Hepatocyte (in vitro differentiated cells): Measurements from ENCODE around the gene STAT4. TPM values are rescaled to one million over a fixed set of nuclear protein-coding genes. Genes with fewer than 3 reads are reported as not detected.

Experiments used
- DNase-seq: peaks from one replicate; pipeline ENCODE4 v3.0.0-alpha.2; 2016; ENCODE audit warnings: low spot score
- H2AFZ ChIP-seq: fragments of 200-600 bp; sonication (generic); 2 replicates; pipeline ENCODE4 v1.6.0; 2016; ENCODE audit warnings: antibody characterized with exemption, mild to moderate bottlenecking
- H3K27ac ChIP-seq: fragments of 200-600 bp; sonication (generic); 2 replicates; pipeline ENCODE4 v1.5.1; 2016; ENCODE audit warnings: mild to moderate bottlenecking
- H3K27me3 ChIP-seq: fragments of 200-600 bp; sonication (generic); 2 replicates; pipeline ENCODE4 v1.6.1; 2016
- H3K36me3 ChIP-seq: fragments of 200-600 bp; sonication (generic); replicated peaks from 2 replicates; pipeline ENCODE4 v1.5.1; 2016; ENCODE audit warnings: low read depth; ENCODE audit not compliant: insufficient read depth
- H3K4me1 ChIP-seq: fragments of 200-600 bp; sonication (generic); 2 replicates; pipeline ENCODE4 v1.5.1; 2016; ENCODE audit warnings: mild to moderate bottlenecking, moderate library complexity; ENCODE audit not compliant: insufficient read depth
- H3K4me2 ChIP-seq: fragments of 200-600 bp; sonication (generic); 2 replicates; pipeline ENCODE4 v1.6.0; 2016
- H3K4me3 ChIP-seq: fragments of 200-600 bp; sonication (generic); 2 replicates; pipeline ENCODE4 v1.5.1; 2016; ENCODE audit warnings: mild to moderate bottlenecking
- H3K79me2 ChIP-seq: fragments of 200-600 bp; sonication (generic); 2 replicates; pipeline ENCODE4 v1.6.0; 2017; ENCODE audit warnings: mild to moderate bottlenecking
- H3K9me2 ChIP-seq: fragments of 200-600 bp; sonication (generic); replicated peaks from 2 replicates; pipeline ENCODE4 v1.6.0; 2017; ENCODE audit warnings: mild to moderate bottlenecking; ENCODE audit not compliant: insufficient read depth
- H3K9me3 ChIP-seq: fragments of 200-600 bp; sonication (generic); 2 replicates; pipeline ENCODE4 v1.5.1; 2016; ENCODE audit warnings: low read depth, mild to moderate bottlenecking
- H4K20me1 ChIP-seq: fragments of 200-600 bp; sonication (generic); 2 replicates; pipeline ENCODE4 v1.6.0; 2016; ENCODE audit warnings: mild to moderate bottlenecking; ENCODE audit not compliant: insufficient read depth, poor library complexity, severe bottlenecking
- EZH2 ChIP-seq: fragments of 200-600 bp; sonication (generic); IDR thresholded peaks from 2 replicates; pipeline ENCODE4 v1.6.1; 2016; ENCODE audit warnings: antibody characterized with exemption, mild to moderate bottlenecking, borderline replicate concordance
- EZH2phosphoT487 ChIP-seq: fragments of 200-600 bp; sonication (generic); IDR thresholded peaks from one replicate; pipeline ENCODE4 v1.6.1; 2018; ENCODE audit warnings: antibody characterized with exemption, mild to moderate bottlenecking, low read depth, moderate library complexity; ENCODE audit not compliant: unreplicated experiment, severe bottlenecking
- WGBS: methylation state at CpG from one replicate; pipeline ENCODE4 v1.1.6; 2016; ENCODE audit warnings: low lambda C conversion rate; ENCODE audit errors: missing lambda C conversion rate; 5-methylcytosine and 5-hydroxymethylcytosine counted together
- polyA plus RNA-seq: library from polyadenylated mRNA; unstranded; fragments of >200 nt; fragmentation: Nextera tagmentation; extraction: Ambion mirVana; gene quantifications from 2 replicates; pipeline ENCODE4 v1.2.1, GENCODE V29; 2016
- total RNA-seq: library from RNA; depleted of rRNA; stranded (reverse); fragments of >200 nt; gene quantifications from 2 replicates; pipeline ENCODE4 v1.2.3, GENCODE V29; 2014
- TF ChIP-seq, protein P1 (sequence below): fragments of 200-600 bp; sonication (generic); IDR thresholded peaks from 2 replicates; pipeline ENCODE4 v1.5.1; 2016; ENCODE audit warnings: antibody characterized with exemption, mild to moderate bottlenecking; ENCODE audit not compliant: poor library complexity

STAT4 gene
- total and polyA plus RNA-seq, 2 experiments from 2014 or later, result 1.6 to 6.6 TPM

DNA sequence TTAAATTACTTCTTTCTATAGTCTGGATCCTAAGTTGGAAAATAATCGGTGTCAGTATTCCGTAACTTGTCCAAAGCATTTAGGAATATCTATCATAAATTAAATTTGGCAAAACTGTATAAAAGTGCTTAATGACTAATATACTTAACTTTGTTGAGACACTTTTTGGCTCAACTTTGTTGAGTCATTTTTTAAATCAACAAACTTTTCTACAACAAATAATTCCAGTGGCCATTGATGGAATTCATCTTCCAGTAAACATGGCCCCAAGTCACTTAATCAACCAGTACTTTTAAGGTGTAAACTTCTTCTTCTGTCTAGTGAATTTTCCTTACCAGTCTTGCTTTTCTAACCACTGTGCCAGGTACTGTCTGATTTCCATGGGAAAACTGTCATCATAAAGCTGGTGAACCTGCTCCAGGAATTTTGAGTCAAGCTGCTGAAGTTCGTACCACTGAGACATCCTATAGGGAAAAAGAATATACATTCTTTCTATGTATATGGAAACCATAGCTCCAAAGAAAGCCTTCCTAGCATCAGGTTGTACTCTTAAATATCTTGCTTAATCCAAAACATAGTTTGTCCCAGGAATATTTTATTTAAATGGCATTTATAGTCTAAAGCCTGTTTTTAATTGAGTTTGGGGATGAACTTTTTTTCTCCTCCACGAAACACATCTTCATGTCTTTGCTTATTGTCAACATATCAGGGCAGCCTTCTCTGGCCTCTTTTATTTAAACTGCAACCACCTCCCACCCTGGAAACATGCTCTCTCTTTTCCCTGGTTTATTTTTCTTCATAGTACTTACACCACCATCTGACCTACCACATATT, 141.0 kb downstream of the STAT4 start:
- peaks cover 4% of the 10 kb centered on the region for H4K20me1 ChIP-seq
- TF ChIP-seq, protein P1, sequence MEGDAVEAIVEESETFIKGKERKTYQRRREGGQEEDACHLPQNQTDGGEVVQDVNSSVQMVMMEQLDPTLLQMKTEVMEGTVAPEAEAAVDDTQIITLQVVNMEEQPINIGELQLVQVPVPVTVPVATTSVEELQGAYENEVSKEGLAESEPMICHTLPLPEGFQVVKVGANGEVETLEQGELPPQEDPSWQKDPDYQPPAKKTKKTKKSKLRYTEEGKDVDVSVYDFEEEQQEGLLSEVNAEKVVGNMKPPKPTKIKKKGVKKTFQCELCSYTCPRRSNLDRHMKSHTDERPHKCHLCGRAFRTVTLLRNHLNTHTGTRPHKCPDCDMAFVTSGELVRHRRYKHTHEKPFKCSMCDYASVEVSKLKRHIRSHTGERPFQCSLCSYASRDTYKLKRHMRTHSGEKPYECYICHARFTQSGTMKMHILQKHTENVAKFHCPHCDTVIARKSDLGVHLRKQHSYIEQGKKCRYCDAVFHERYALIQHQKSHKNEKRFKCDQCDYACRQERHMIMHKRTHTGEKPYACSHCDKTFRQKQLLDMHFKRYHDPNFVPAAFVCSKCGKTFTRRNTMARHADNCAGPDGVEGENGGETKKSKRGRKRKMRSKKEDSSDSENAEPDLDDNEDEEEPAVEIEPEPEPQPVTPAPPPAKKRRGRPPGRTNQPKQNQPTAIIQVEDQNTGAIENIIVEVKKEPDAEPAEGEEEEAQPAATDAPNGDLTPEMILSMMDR, result no peak
- TF ChIP-seq EZH2 (no peak), EZH2phosphoT487 (no peak)
- H3K79me2 ChIP-seq, result peaks cover 35% of the 10 kb centered on the region
- no peak overlapping the region for H3K4me2 ChIP-seq
- no peaks in the 10 kb centered on the region for H3K9me2 ChIP-seq
- no peak overlapping the region for H3K4me3 ChIP-seq
- H3K27ac ChIP-seq, result no peak overlapping the region
- peaks cover 13% of the 10 kb centered on the region for H3K4me1 ChIP-seq
- H3K9me3 ChIP-seq, result no peaks in the 10 kb centered on the region
- WGBS, result 97% methylated on average over 4 of the region's 4 CpGs
- no peaks in the 10 kb centered on the region for H3K27me3 ChIP-seq
- no peak for DNase-seq
- H2AFZ ChIP-seq, result no peak overlapping the region
- no peaks in the 10 kb centered on the region for H3K36me3 ChIP-seq

DNA sequence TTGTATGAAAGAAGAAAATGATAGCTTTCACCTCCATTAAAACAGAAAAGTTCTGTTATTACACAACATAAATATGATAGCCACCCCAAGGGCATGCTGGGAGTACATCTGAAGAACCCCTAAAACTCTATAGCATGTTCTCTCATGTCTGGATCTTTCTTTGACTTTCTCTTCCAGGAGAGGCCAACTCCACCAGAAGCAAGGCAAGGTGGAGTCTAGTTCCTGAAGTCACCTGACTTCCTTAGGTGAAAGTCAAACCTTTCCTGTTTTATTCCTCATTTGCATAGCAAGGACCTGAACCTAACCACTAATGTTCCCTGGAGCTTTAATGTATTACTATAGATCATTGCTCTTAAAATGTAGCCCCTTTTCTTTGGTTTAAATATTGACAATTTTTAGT, 142.5 kb downstream of the STAT4 start:
- Histone ChIP-seq H4K20me1 (peaks cover 3% of the 10 kb centered on the region), H3K27ac (no peak overlapping the region), H3K4me3 (no peak overlapping the region), H3K4me2 (no peak overlapping the region), H3K79me2 (peaks cover 32% of the 10 kb centered on the region), H3K9me3 (no peaks in the 10 kb centered on the region), H3K36me3 (no peaks in the 10 kb centered on the region), H3K9me2 (no peaks in the 10 kb centered on the region), H2AFZ (no peak overlapping the region), H3K27me3 (no peaks in the 10 kb centered on the region), H3K4me1 (peaks cover 9% of the 10 kb centered on the region)
- TF ChIP-seq EZH2phosphoT487 (no peak), EZH2 (no peak)
- TF ChIP-seq, protein P1, result no peak
- no peak for DNase-seq

DNA sequence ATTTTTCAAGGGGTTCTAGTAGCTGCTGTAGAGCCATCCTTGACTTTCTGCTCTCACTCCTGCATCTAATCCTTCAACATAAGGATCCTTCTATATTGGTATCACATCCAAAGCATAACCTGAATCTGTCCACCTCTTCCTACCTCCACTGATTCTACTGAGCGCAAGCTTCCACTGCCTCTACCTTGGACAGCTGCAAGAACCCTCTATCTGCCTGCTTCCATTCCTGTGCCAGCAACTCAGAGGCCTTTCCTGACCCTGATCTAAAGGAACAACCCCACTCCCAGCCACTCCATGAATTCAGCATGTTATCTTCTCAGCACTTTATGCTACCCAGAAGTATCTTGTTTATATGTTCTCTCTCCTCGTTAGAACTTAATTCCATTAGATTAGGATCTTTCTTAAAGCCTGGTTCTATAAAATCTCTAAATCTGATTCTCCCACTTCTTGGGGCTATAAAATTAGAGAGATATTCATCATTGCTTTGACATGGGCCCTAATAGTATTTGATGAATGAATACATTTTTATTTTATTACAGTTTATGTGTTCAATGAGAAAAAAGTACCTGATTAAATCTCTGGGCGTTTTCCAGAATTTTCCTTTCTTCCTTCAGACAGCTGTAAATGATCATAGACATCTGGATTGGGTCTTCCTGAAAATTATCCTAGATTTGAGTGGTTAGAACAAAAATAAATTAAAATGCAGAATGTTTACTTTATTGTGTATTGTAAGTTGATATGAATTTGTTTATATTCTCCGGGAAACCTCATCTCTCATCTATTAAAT, 143.6 kb downstream of the STAT4 start:
- Histone ChIP-seq H3K27me3 (no peaks in the 10 kb centered on the region), H3K4me3 (no peak overlapping the region), H3K9me2 (no peaks in the 10 kb centered on the region), H3K4me1 (peaks cover 4% of the 10 kb centered on the region), H3K27ac (no peak overlapping the region), H3K4me2 (no peak overlapping the region), H2AFZ (no peak overlapping the region), H3K36me3 (no peaks in the 10 kb centered on the region), H3K9me3 (no peaks in the 10 kb centered on the region), H4K20me1 (no peaks in the 10 kb centered on the region), H3K79me2 (peaks cover 21% of the 10 kb centered on the region)
- 73% methylated on average over 4 of the region's 4 CpGs for WGBS
- DNase-seq, result no peak
- TF ChIP-seq, protein P1, result no peak
- TF ChIP-seq EZH2, result no peak
- no peak for TF ChIP-seq EZH2phosphoT487
